ENCODE measurements around the gene APLP1.

Gene APLP1

GRCh38 chr19:35897706-35898451 lies 29.5 kb downstream of the APLP1 start:
- no peaks in the 10 kb centered on the region for H3K27me3 ChIP-seq (replicated peaks in 2 of 5; ENCODE audit: control insufficient read depth in 4 of 5, insufficient read depth in 5 of 5, low read length in 4 of 5)
- WGBS (ENCODE audit: insufficient coverage), result 98% methylated on average over 9 of the region's 13 CpGs
- DNase-seq, result no peak
- ChIA-PET POLR2A (interaction anchor here (0.5 to 1.2 kb wide), 3 partner anchors 11 to 116 kb away, joined by 3 to 5 read pairs (median 3); partner anchors contain the start of gene ALKBH6), CTCF (interaction anchor here (0.8 to 3.1 kb wide), 5 partner anchors 11 to 35 kb away, joined by 3 to 20 read pairs (median 6); no protein-coding TSS in a partner anchor)
- H3K4me3 ChIP-seq (ENCODE audit: control insufficient read depth in 1 of 7, extremely low read depth in 1 of 7, insufficient read depth in 4 of 7, low read depth in 2 of 7, low read length in 6 of 7), result peak overlapping the region in 6 of 7 experiments; percentile 72 to 90 (median 85)
- H3K4me1 ChIP-seq (ENCODE audit: control extremely low read depth in 1 of 4, control insufficient read depth in 4 of 4, insufficient read depth in 4 of 4, low read length in 3 of 4), result peaks cover 10 to 41% (median 37%) of the 10 kb centered on the region in 4 experiments
- H3K36me3 ChIP-seq (ENCODE audit: control insufficient read depth in 4 of 4, insufficient read depth in 4 of 4, low read length in 3 of 4), result peaks cover 0 to 54% (median 32%) of the 10 kb centered on the region in 4 experiments
- peak overlapping the region in 1 of 2 experiments; percentile 94 for H3K27ac ChIP-seq (ENCODE audit: insufficient read depth in 1 of 2, low read depth in 1 of 2, low read length in 2 of 2, poor library complexity in 1 of 2, severe bottlenecking in 2 of 2)
- H3K9me3 ChIP-seq (ENCODE audit: control extremely low read depth in 1 of 5, control insufficient read depth in 4 of 5, insufficient read depth in 2 of 5, low read depth in 1 of 5, low read length in 4 of 5), result no peaks in the 10 kb centered on the region

GRCh38 chr19:35898499-35898809 lies 30.1 kb downstream of the APLP1 start:
- POLR2A ChIA-PET, result interaction anchor here (1.2 kb wide), 1 partner anchor 11 kb away, joined by 5 read pairs; no protein-coding TSS in a partner anchor
- no peak for DNase-seq
- no peaks in the 10 kb centered on the region for H3K27me3 ChIP-seq (replicated peaks in 2 of 5; ENCODE audit: control insufficient read depth in 4 of 5, insufficient read depth in 5 of 5, low read length in 4 of 5)
- H3K27ac ChIP-seq (ENCODE audit: insufficient read depth in 1 of 2, low read depth in 1 of 2, low read length in 2 of 2, poor library complexity in 1 of 2, severe bottlenecking in 2 of 2), result peak overlapping the region; percentile 91 to 94
- WGBS (ENCODE audit: insufficient coverage), result 17% methylated on average over 14 of the region's 17 CpGs
- CTCF ChIA-PET, result interaction anchor here (0.8 to 3.1 kb wide), 4 partner anchors 11 to 34 kb away, joined by 3 to 20 read pairs (median 4); no protein-coding TSS in a partner anchor
- H3K36me3 ChIP-seq (ENCODE audit: control insufficient read depth in 4 of 4, insufficient read depth in 4 of 4, low read length in 3 of 4), result peaks cover 0 to 48% (median 29%) of the 10 kb centered on the region in 4 experiments
- H3K4me1 ChIP-seq (ENCODE audit: control extremely low read depth in 1 of 4, control insufficient read depth in 4 of 4, insufficient read depth in 4 of 4, low read length in 3 of 4), result peaks cover 10 to 46% (median 43%) of the 10 kb centered on the region in 4 experiments
- no peaks in the 10 kb centered on the region for H3K9me3 ChIP-seq (ENCODE audit: control extremely low read depth in 1 of 5, control insufficient read depth in 4 of 5, insufficient read depth in 2 of 5, low read depth in 1 of 5, low read length in 4 of 5)
- H3K4me3 ChIP-seq (ENCODE audit: control insufficient read depth in 1 of 7, extremely low read depth in 1 of 7, insufficient read depth in 4 of 7, low read depth in 2 of 7, low read length in 6 of 7), result peak overlapping the region; percentile 72 to 90 (median 84)

- Histone ChIP-seq H3K9me3 (ENCODE audit: control extremely low read depth in 1 of 5, control insufficient read depth in 4 of 5, insufficient read depth in 2 of 5, low read depth in 1 of 5, low read length in 4 of 5) (no peaks in the 10 kb centered on the region), H3K4me3 (ENCODE audit: control insufficient read depth in 1 of 7, extremely low read depth in 1 of 7, insufficient read depth in 4 of 7, low read depth in 2 of 7, low read length in 6 of 7) (peak overlapping the region; percentile 72 to 90 (median 84)), H3K4me1 (ENCODE audit: control extremely low read depth in 1 of 4, control insufficient read depth in 4 of 4, insufficient read depth in 4 of 4, low read length in 3 of 4) (peaks cover 12 to 59% (median 55%) of the 10 kb centered on the region in 4 experiments), H3K36me3 (ENCODE audit: control insufficient read depth in 4 of 4, insufficient read depth in 4 of 4, low read length in 3 of 4) (peaks cover 0 to 36% (median 23%) of the 10 kb centered on the region in 4 experiments), H3K27ac (ENCODE audit: insufficient read depth in 1 of 2, low read depth in 1 of 2, low read length in 2 of 2, poor library complexity in 1 of 2, severe bottlenecking in 2 of 2) (peak overlapping the region; percentile 91 to 94), H3K27me3 (replicated peaks in 2 of 5; ENCODE audit: control insufficient read depth in 4 of 5, insufficient read depth in 5 of 5, low read length in 4 of 5) (no peaks in the 10 kb centered on the region)
- peak; percentile 80 to 92 (median 91) for DNase-seq
- ChIA-PET CTCF (no interaction called here), POLR2A (interaction anchor here (1.1 to 2.1 kb wide), 4 partner anchors 10 to 31 kb away, joined by 3 to 15 read pairs (median 7); no protein-coding TSS in a partner anchor)
- 0% methylated on average over 24 of the region's 43 CpGs for WGBS (ENCODE audit: insufficient coverage)
Measured at GRCh38 chr19:35899547-35900214, 31.3 kb downstream of the APLP1 start.

GRCh38 chr19:35901055-35901644 lies 32.8 kb downstream of the APLP1 start:
- H3K27me3 ChIP-seq (replicated peaks in 2 of 5; ENCODE audit: control insufficient read depth in 4 of 5, insufficient read depth in 5 of 5, low read length in 4 of 5), result no peaks in the 10 kb centered on the region
- peaks cover 15 to 69% (median 64%) of the 10 kb centered on the region in 4 experiments for H3K4me1 ChIP-seq (ENCODE audit: control extremely low read depth in 1 of 4, control insufficient read depth in 4 of 4, insufficient read depth in 4 of 4, low read length in 3 of 4)
- H3K36me3 ChIP-seq (ENCODE audit: control insufficient read depth in 4 of 4, insufficient read depth in 4 of 4, low read length in 3 of 4), result peaks cover 0 to 26% (median 13%) of the 10 kb centered on the region in 4 experiments
- WGBS (ENCODE audit: insufficient coverage), result no CpG with 5 or more reads among the region's 2 CpGs
- peak overlapping the region; percentile 91 to 94 for H3K27ac ChIP-seq (ENCODE audit: insufficient read depth in 1 of 2, low read depth in 1 of 2, low read length in 2 of 2, poor library complexity in 1 of 2, severe bottlenecking in 2 of 2)
- peak overlapping the region in 6 of 7 experiments; percentile 72 to 90 (median 85) for H3K4me3 ChIP-seq (ENCODE audit: control insufficient read depth in 1 of 7, extremely low read depth in 1 of 7, insufficient read depth in 4 of 7, low read depth in 2 of 7, low read length in 6 of 7)
- DNase-seq, result no peak
- CTCF ChIA-PET, result interaction anchor here (0.9 kb wide), 1 partner anchor 13 kb away, joined by 3 read pairs; no protein-coding TSS in a partner anchor
- no peaks in the 10 kb centered on the region for H3K9me3 ChIP-seq (ENCODE audit: control extremely low read depth in 1 of 5, control insufficient read depth in 4 of 5, insufficient read depth in 2 of 5, low read depth in 1 of 5, low read length in 4 of 5)
- POLR2A ChIA-PET, result interaction anchor here (0.6 to 2.1 kb wide), 5 partner anchors 8 to 30 kb away, joined by 3 to 15 read pairs (median 5); no protein-coding TSS in a partner anchor

GRCh38 chr19:35901854-35902661 lies 33.7 kb downstream of the APLP1 start, which contains the start of gene HCST:
TSS of gene HCST (plus strand) at chr19:35902529. CDS start at chr19:35902594, 65 bp downstream.
- ChIA-PET CTCF (no interaction called here), POLR2A (no interaction called here)
- WGBS (ENCODE audit: insufficient coverage), result 0% methylated on average over 6 of the region's 6 CpGs
- H3K27me3 ChIP-seq (replicated peaks in 2 of 5; ENCODE audit: control insufficient read depth in 4 of 5, insufficient read depth in 5 of 5, low read length in 4 of 5), result no peaks in the 10 kb centered on the region
- peaks cover 0 to 17% (median 5%) of the 10 kb centered on the region in 4 experiments for H3K36me3 ChIP-seq (ENCODE audit: control insufficient read depth in 4 of 4, insufficient read depth in 4 of 4, low read length in 3 of 4)
- peak within 1 kb of the TSS; percentile 80 to 94 for H3K27ac ChIP-seq (ENCODE audit: insufficient read depth in 1 of 2, low read depth in 1 of 2, low read length in 2 of 2, poor library complexity in 1 of 2, severe bottlenecking in 2 of 2)
- peaks cover 15 to 77% (median 65%) of the 10 kb centered on the region in 4 experiments for H3K4me1 ChIP-seq (ENCODE audit: control extremely low read depth in 1 of 4, control insufficient read depth in 4 of 4, insufficient read depth in 4 of 4, low read length in 3 of 4)
- DNase-seq, result peak; percentile 53 to 95 (median 92)
- peak within 1 kb of the TSS; percentile 16 to 90 (median 84) for H3K4me3 ChIP-seq (ENCODE audit: control insufficient read depth in 1 of 7, extremely low read depth in 1 of 7, insufficient read depth in 4 of 7, low read depth in 2 of 7, low read length in 6 of 7)
- H3K9me3 ChIP-seq (ENCODE audit: control extremely low read depth in 1 of 5, control insufficient read depth in 4 of 5, insufficient read depth in 2 of 5, low read depth in 1 of 5, low read length in 4 of 5), result no peaks in the 10 kb centered on the region

GRCh38 chr19:35902870-35903475 lies 34.6 kb downstream of the APLP1 start:
- H3K27ac ChIP-seq (ENCODE audit: insufficient read depth in 1 of 2, low read depth in 1 of 2, low read length in 2 of 2, poor library complexity in 1 of 2, severe bottlenecking in 2 of 2), result peak overlapping the region; percentile 80 to 94
- CTCF ChIA-PET, result interaction anchor here (1.2 to 3.1 kb wide), 2 partner anchors 9 to 23 kb away, joined by 3 to 11 read pairs; no protein-coding TSS in a partner anchor
- peak overlapping the region; percentile 16 to 90 (median 84) for H3K4me3 ChIP-seq (ENCODE audit: control insufficient read depth in 1 of 7, extremely low read depth in 1 of 7, insufficient read depth in 4 of 7, low read depth in 2 of 7, low read length in 6 of 7)
- H3K9me3 ChIP-seq (ENCODE audit: control extremely low read depth in 1 of 5, control insufficient read depth in 4 of 5, insufficient read depth in 2 of 5, low read depth in 1 of 5, low read length in 4 of 5), result no peaks in the 10 kb centered on the region
- peaks cover 0 to 8% (median 0%) of the 10 kb centered on the region in 4 experiments for H3K36me3 ChIP-seq (ENCODE audit: control insufficient read depth in 4 of 4, insufficient read depth in 4 of 4, low read length in 3 of 4)
- no peak for DNase-seq
- no peaks in the 10 kb centered on the region for H3K27me3 ChIP-seq (replicated peaks in 2 of 5; ENCODE audit: control insufficient read depth in 4 of 5, insufficient read depth in 5 of 5, low read length in 4 of 5)
- 68% methylated on average over 7 of the region's 10 CpGs for WGBS (ENCODE audit: insufficient coverage)
- H3K4me1 ChIP-seq (ENCODE audit: control extremely low read depth in 1 of 4, control insufficient read depth in 4 of 4, insufficient read depth in 4 of 4, low read length in 3 of 4), result peaks cover 15 to 82% (median 70%) of the 10 kb centered on the region in 4 experiments
- POLR2A ChIA-PET, result interaction anchor here (1.0 kb wide), 2 partner anchors 21 to 28 kb away, joined by 4 read pairs; no protein-coding TSS in a partner anchor
